HCT116 (cell line): Measurements from ENCODE around the gene CMPK1. TPM values are rescaled to one million over a fixed set of nuclear protein-coding genes. Genes with fewer than 3 reads are reported as not detected.

ENCODE experiments used
- ATAC-seq: fragments of 200-7000 bp; cut with Tn5 transposase; 2 replicates; pipeline ENCODE4 v1.9.1; 2020; ENCODE audit warnings: mild to moderate bottlenecking, moderate library complexity
- BruUV-seq: library from RNA; stranded (reverse); fragments of 400-500 nt; replicated peaks from 2 replicates; lab custom pipeline; 2021; lab: Mats Ljungman, UMichigan
- CTCF ChIA-PET: fragments of 300-600 bp; sonication (Branson Sonifier 250); formaldehyde crosslinking; loops from one replicate; lab custom pipeline; 2021; ENCODE audit warnings: antibody characterized with exemption; lab: Charles Lee
- POLR2A ChIA-PET: fragments of 300-600, 350-600 bp; sonication (Branson Sonifier 250); formaldehyde crosslinking; loops from one replicate; lab custom pipeline; 2021; ENCODE audit warnings: antibody characterized with exemption; lab: Charles Lee
- RAD21 ChIA-PET, 2 experiments: fragments of 300-600 bp; sonication (Branson Sonifier 250); formaldehyde crosslinking; loops; one replicate each; lab custom pipeline; 2023; ENCODE audit warnings: low total read pairs in 2 of 2; ENCODE audit not compliant: uncharacterized antibody in 2 of 2, unreplicated experiment in 2 of 2, low non-redundant PET in 1 of 2; lab: Charles Lee
- DNase-seq: peaks from one replicate; pipeline ENCODE4 v3.0.0-alpha.2; 2010; ENCODE audit warnings: low read depth, low spot score
- H2AFZ ChIP-seq: fragments of 200-600 bp; shearing (Covaris generic), sonication (generic); 2 replicates; pipeline ENCODE4 v1.6.1; 2017; ENCODE audit warnings: low read depth, mixed run types, mixed read lengths, antibody characterized with exemption, low read length; ENCODE audit not compliant: poor library complexity, severe bottlenecking
- H3K27ac ChIP-seq: 2 replicates; pipeline ENCODE4 v1.5.1; 2012; ENCODE audit warnings: low read depth, low read length
- H3K27me3 ChIP-seq: fragments of 200-600 bp; sonication (generic); 2 replicates; pipeline ENCODE4 v1.6.1; 2016; ENCODE audit warnings: mixed run types, low read length, mixed read lengths; ENCODE audit not compliant: insufficient read depth
- H3K36me3 ChIP-seq, 2 experiments: fragments of 200-500 bp in 1 of 2; fragments of 200-600 bp in 1 of 2; sonication (Bioruptor generic) in 1 of 2; sonication (generic) in 1 of 2; 2 replicates each; pipeline versions ENCODE4 v1.5.1 to v1.6.1; 2014 to 2016; ENCODE audit warnings: low read length in 2 of 2, inconsistent platforms in 1 of 2, mixed read lengths in 1 of 2, mixed run types in 1 of 2; ENCODE audit not compliant: insufficient read depth in 2 of 2, control insufficient read depth in 1 of 2
- H3K4me1 ChIP-seq, 2 experiments: fragments of 200-600 bp in 1 of 2; sonication (generic) in 1 of 2; 2 replicates each; pipeline versions ENCODE4 v1.5.1 to v1.6.1; 2012 to 2017; ENCODE audit warnings: low read length in 2 of 2, inconsistent platforms in 1 of 2, mild to moderate bottlenecking in 1 of 2, mixed read lengths in 1 of 2, mixed run types in 1 of 2, moderate library complexity in 1 of 2; ENCODE audit not compliant: insufficient read depth in 2 of 2, control insufficient read depth in 1 of 2
- H3K4me2 ChIP-seq: fragments of 200-600 bp; sonication (generic); 2 replicates; pipeline ENCODE4 v1.6.1; 2017; ENCODE audit warnings: mixed run types, low read length, mixed read lengths
- H3K4me3 ChIP-seq, 2 experiments: fragments of 200-600 bp in 1 of 2; sonication (generic) in 1 of 2; replicated peaks in 1 of 2; 2 replicates each; pipeline ENCODE4 v1.5.1; 2011 to 2016; ENCODE audit warnings: low read length in 2 of 2, control low read depth in 1 of 2, low read depth in 1 of 2, mild to moderate bottlenecking in 1 of 2, mixed read lengths in 1 of 2, mixed run types in 1 of 2
- H3K79me2 ChIP-seq: fragments of 200-600 bp; sonication (generic); 2 replicates; pipeline ENCODE4 v1.6.1; 2017; ENCODE audit warnings: mild to moderate bottlenecking, mixed run types, low read length, moderate library complexity, mixed read lengths; ENCODE audit not compliant: insufficient read depth
- H3K9ac ChIP-seq: fragments of 200-600 bp; sonication (generic); 2 replicates; pipeline ENCODE4 v1.6.1; 2016; ENCODE audit warnings: low read length, mixed read lengths
- H3K9me2 ChIP-seq: fragments of 200-600 bp; sonication (generic), shearing (Covaris generic); 2 replicates; pipeline ENCODE4 v1.6.1; 2017; ENCODE audit warnings: mixed run types, mild to moderate bottlenecking, moderate library complexity; ENCODE audit not compliant: insufficient read depth
- H3K9me3 ChIP-seq, 2 experiments: fragments of 200-500 bp in 1 of 2; fragments of 200-600 bp in 1 of 2; sonication (Bioruptor generic) in 1 of 2; sonication (generic) in 1 of 2; 2 replicates each; pipeline ENCODE4 v1.6.1; 2014 to 2017; ENCODE audit warnings: low read length in 2 of 2, mixed read lengths in 2 of 2, inconsistent platforms in 1 of 2, low read depth in 1 of 2, mild to moderate bottlenecking in 1 of 2, mixed run types in 1 of 2, moderate library complexity in 1 of 2; ENCODE audit not compliant: control insufficient read depth in 1 of 2, insufficient read depth in 1 of 2
- H4K20me1 ChIP-seq: fragments of 200-600 bp; sonication (generic), shearing (Covaris generic); 2 replicates; pipeline ENCODE4 v1.6.1; 2017; ENCODE audit warnings: mixed run types, mild to moderate bottlenecking, moderate library complexity; ENCODE audit not compliant: insufficient read depth
- CBX3 ChIP-seq: IDR thresholded peaks from 2 replicates; pipeline ENCODE4 v1.6.1; 2012; ENCODE audit warnings: low read depth
- CEBPB ChIP-seq: IDR thresholded peaks from 2 replicates; pipeline ENCODE4 v1.6.1; 2012; ENCODE audit warnings: low read depth
- CTCF ChIP-seq, 3 experiments: fragments of 200-600 bp in 1 of 3; sonication (generic) in 1 of 3; IDR thresholded peaks in 2 of 3; conservative IDR thresholded peaks in 1 of 3; 2 replicates each; pipeline ENCODE4 v1.5.1; 2012 to 2017; ENCODE audit warnings: low read depth in 2 of 3, low read length in 2 of 3, antibody characterized with exemption in 1 of 3, borderline replicate concordance in 1 of 3, control low read depth in 1 of 3, mild to moderate bottlenecking in 1 of 3, mixed read lengths in 1 of 3, mixed run types in 1 of 3, moderate library complexity in 1 of 3; ENCODE audit not compliant: insufficient read depth in 1 of 3
- EZH2 ChIP-seq: fragments of 200-600 bp; sonication (generic); IDR thresholded peaks from 2 replicates; pipeline ENCODE4 v1.6.1; 2017; ENCODE audit warnings: antibody characterized with exemption, mixed run types
- FOSL1 ChIP-seq: IDR thresholded peaks from 2 replicates; pipeline ENCODE4 v1.6.1; 2012; ENCODE audit warnings: low read depth
- JUND ChIP-seq: IDR thresholded peaks from 2 replicates; pipeline ENCODE4 v1.6.1; 2012
- MAX ChIP-seq: IDR thresholded peaks from 2 replicates; pipeline ENCODE4 v1.6.1; 2012
- POLR2A ChIP-seq: IDR thresholded peaks from 2 replicates; pipeline ENCODE4 v1.7.0; 2011; ENCODE audit warnings: borderline replicate concordance; ENCODE audit not compliant: insufficient read depth, insufficient read length; ENCODE audit errors: extremely low read depth
- RAD21 ChIP-seq: IDR thresholded peaks from 2 replicates; pipeline ENCODE4 v1.6.1; 2012; ENCODE audit warnings: low read depth, mild to moderate bottlenecking
- REST ChIP-seq: IDR thresholded peaks from 2 replicates; pipeline ENCODE4 v1.6.1; 2012; ENCODE audit warnings: low read depth
- SP1 ChIP-seq: IDR thresholded peaks from 2 replicates; pipeline ENCODE4 v1.6.1; 2012; ENCODE audit warnings: low read depth
- SRF ChIP-seq: IDR thresholded peaks from 2 replicates; pipeline ENCODE4 v1.6.1; 2012; ENCODE audit warnings: low read depth
- TCF7L2 ChIP-seq: IDR thresholded peaks from 2 replicates; pipeline ENCODE4 v1.7.0; 2011; ENCODE audit warnings: borderline replicate concordance, inconsistent platforms; ENCODE audit not compliant: insufficient read depth, insufficient read length; ENCODE audit errors: extremely low read depth
- ZBTB33 ChIP-seq: IDR thresholded peaks from 2 replicates; pipeline ENCODE4 v1.6.1; 2011; ENCODE audit warnings: mild to moderate bottlenecking, low read length, moderate library complexity; ENCODE audit not compliant: insufficient replicate concordance; ENCODE audit errors: extremely low read depth
- ZFX ChIP-seq: fragments of 450-650 bp; IDR thresholded peaks from 2 replicates; pipeline ENCODE4 v1.6.1; 2017
- ZNF274 ChIP-seq: fragments of 200-500 bp; sonication (Bioruptor generic); IDR thresholded peaks from 2 replicates; pipeline ENCODE4 v1.6.1; 2014; ENCODE audit warnings: mild to moderate bottlenecking, low read depth, low read length, inconsistent platforms
- intact Hi-C: fragments of 100-400 bp; cut with micrococcal nuclease; formaldehyde crosslinking; loops from 2 replicates; pipeline ENCODE4 v1.10.0; 2022
- total RNA-seq: library from RNA; stranded (reverse); gene quantifications from one replicate; pipeline ENCODE4 v1.2.1, GENCODE V29; 2021; ENCODE audit not compliant: unreplicated experiment

CMPK1 gene
- total RNA-seq, 1 experiment from 2014 or later = 78.4 TPM

- Histone ChIP-seq H3K9me3 (no peaks in the 10 kb centered on the region), H3K27me3 (no peaks in the 10 kb centered on the region), H3K4me3 (no peak overlapping the region), H3K9me2 (no peaks in the 10 kb centered on the region), H3K36me3 (no peaks in the 10 kb centered on the region), H3K9ac (no peak overlapping the region), H2AFZ (no peak overlapping the region), H4K20me1 (no peaks in the 10 kb centered on the region), H3K4me1 (no peaks in the 10 kb centered on the region), H3K4me2 (no peak overlapping the region), H3K79me2 (no peaks in the 10 kb centered on the region), H3K27ac (no peak overlapping the region)
- ChIA-PET RAD21 (interaction anchor here in 1 of 2 experiments (0.8 kb wide), 1 partner anchor 30 kb away, joined by 3 read pairs; no protein-coding TSS in a partner anchor), POLR2A (no interaction called here), CTCF (interaction anchor here (0.7 kb wide), 1 partner anchor 22 kb away, joined by 3 read pairs; no protein-coding TSS in a partner anchor)
- DNase-seq (no peak), ATAC-seq (no peak)
- intact Hi-C loops = no loop called here
- TF ChIP-seq ZFX = no peak
- no peak for TF ChIP-seq SP1
- no peak for TF ChIP-seq RAD21
- no peak for TF ChIP-seq CEBPB
- TF ChIP-seq SRF = no peak
- TF ChIP-seq CBX3 = no peak
- no peak for TF ChIP-seq FOSL1
- TF ChIP-seq MAX = no peak
- TF ChIP-seq EZH2 = no peak
- no peak for TF ChIP-seq JUND
- TF ChIP-seq TCF7L2 = no peak
- TF ChIP-seq ZNF274 = no peak
- TF ChIP-seq REST = no peak
- no peak for TF ChIP-seq POLR2A
- TF ChIP-seq CTCF (IDR thresholded peaks at IDR 0.05 in 2 of 3, conservative IDR thresholded peaks at IDR 0.05 in 1 of 3; ENCODE audit: borderline replicate concordance in 1 of 3, insufficient read depth in 1 of 3, low read depth in 2 of 3, low read length in 2 of 3) = no peak
- no peak for TF ChIP-seq ZBTB33
- BruUV-seq = no TSS peak
Observed at GRCh38 chr1:47401761-47402160, 68.2 kb downstream of the CMPK1 start.
